Lower leg skin (tissue), 4 donors: Measurements from ENCODE around the gene GALNS. TPM values are rescaled to one million over a fixed set of nuclear protein-coding genes. Genes with fewer than 3 reads are reported as not detected.

ENCODE experiments used
- DNase-seq, 2 donors: peaks; one replicate each; pipeline ENCODE4 v3.0.0-alpha.2; 2019; ENCODE audit warnings: low spot score in 2 of 2
- H3K4me3 ChIP-seq: fragments of 200-600 bp; sonication (generic); 2 replicates; pipeline ENCODE4 v1.5.1; 2017; ENCODE audit warnings: mild to moderate bottlenecking, low read depth; ENCODE audit not compliant: poor library complexity, severe bottlenecking
- POLR2A ChIP-seq, 2 donors: fragments of 450-650 bp; IDR thresholded peaks; one replicate each; pipeline ENCODE4 v1.6.1; 2016 to 2017; ENCODE audit warnings: antibody characterized with exemption in 2 of 2, mild to moderate bottlenecking in 1 of 2, moderate library complexity in 1 of 2
- WGBS, 2 donors: methylation state at CpG; one replicate each; pipeline ENCODE4 v1.1.5; 2018; 5-methylcytosine and 5-hydroxymethylcytosine counted together
- intact Hi-C: fragments of 100-400 bp; cut with DNase I; formaldehyde crosslinking; loops from one replicate; pipeline ENCODE4 v1.15.0; 2023; ENCODE audit warnings: low total_unique reads
- total RNA-seq, 4 donors: library from RNA; depleted of rRNA; stranded (reverse); fragments of >200 nt; gene quantifications; one replicate each; pipeline ENCODE4 v1.1.0, GENCODE V29; 2016
- TF ChIP-seq, protein P1 (sequence below), 3 donors: fragments of 450-650 bp; IDR thresholded peaks; one replicate each; pipeline ENCODE4 v1.5.1; 2016; ENCODE audit warnings: antibody characterized with exemption in 3 of 3, mild to moderate bottlenecking in 3 of 3, moderate library complexity in 2 of 3

GALNS gene
- total RNA-seq, 4 donors from 2014 or later, result 17.3 to 45.6 (median 37.3) TPM

DNA sequence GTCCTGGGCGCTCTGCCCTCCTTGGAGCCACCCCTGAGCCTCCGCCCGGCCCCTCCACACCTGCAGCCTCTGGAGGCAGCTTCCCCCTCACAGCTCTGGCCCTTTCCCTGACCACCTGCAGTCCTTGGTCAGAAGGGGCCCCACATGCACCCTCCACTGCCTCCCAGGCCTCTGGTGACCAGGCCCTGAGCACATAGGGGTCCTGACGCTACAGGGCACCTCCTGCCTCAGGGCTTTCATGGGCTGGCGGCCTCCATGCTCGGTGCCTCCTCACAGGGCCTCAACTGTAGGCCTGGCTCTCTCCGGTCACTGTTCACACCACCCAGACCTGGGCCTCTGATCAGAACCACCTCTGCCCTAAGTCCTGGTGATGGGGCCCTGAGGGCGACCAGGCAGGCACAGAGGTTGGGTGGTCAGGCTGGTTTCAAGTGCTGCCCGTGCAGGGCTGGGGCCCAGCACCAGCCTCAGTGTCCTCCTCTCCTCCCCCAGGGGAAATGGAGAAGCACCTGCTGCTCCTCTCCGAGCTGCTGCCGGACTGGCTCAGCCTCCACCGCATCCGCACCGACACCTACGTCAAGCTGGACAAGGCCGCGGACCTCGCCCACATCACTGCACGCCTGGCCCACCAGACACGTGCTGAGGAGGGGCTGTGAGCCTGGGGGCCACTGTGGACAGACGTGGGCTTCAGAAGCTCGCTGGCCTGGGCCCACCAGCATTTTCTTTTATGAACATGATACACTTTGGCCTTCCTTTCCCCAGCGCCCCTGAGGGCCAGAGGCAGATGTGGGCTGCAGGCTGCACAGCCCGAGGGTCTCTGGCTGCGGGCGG, 48.9 kb downstream of the GALNS start:
- TF ChIP-seq, protein P1, sequence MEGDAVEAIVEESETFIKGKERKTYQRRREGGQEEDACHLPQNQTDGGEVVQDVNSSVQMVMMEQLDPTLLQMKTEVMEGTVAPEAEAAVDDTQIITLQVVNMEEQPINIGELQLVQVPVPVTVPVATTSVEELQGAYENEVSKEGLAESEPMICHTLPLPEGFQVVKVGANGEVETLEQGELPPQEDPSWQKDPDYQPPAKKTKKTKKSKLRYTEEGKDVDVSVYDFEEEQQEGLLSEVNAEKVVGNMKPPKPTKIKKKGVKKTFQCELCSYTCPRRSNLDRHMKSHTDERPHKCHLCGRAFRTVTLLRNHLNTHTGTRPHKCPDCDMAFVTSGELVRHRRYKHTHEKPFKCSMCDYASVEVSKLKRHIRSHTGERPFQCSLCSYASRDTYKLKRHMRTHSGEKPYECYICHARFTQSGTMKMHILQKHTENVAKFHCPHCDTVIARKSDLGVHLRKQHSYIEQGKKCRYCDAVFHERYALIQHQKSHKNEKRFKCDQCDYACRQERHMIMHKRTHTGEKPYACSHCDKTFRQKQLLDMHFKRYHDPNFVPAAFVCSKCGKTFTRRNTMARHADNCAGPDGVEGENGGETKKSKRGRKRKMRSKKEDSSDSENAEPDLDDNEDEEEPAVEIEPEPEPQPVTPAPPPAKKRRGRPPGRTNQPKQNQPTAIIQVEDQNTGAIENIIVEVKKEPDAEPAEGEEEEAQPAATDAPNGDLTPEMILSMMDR (IDR thresholded peaks at IDR 0.05), result no peak
- no peak for TF ChIP-seq POLR2A (IDR thresholded peaks at IDR 0.05)
- WGBS, 2 donors, result 89% methylated on average over 9 to 23 of the region's 26 CpGs
- no peak for DNase-seq
- no peak overlapping the region for H3K4me3 ChIP-seq
- intact Hi-C loops, result no loop called here

DNA sequence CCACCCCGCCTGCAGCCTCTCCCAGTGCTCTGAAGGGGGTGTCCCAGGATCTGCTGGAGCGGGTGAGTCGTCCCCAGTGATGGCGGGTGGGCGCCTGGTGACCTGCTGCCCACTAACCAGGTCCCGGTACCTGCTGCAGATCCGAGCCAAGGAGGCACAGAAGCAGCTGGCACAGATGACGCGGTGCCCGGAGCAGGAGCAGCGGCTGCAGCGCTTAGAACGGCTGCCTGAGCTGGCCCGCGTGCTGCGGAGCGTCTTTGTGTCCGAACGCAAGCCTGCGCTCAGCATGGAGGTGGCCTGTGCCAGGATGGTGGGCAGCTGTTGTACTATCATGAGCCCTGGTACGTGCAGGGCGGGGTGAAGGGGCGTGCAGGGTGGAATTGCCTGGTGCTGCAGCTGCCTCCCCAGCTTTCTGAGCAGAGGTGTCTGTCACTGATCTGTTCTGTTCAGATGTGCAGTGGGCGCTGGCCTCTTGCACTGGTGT, 49.6 kb downstream of the GALNS start:
- no peak overlapping the region for H3K4me3 ChIP-seq
- TF ChIP-seq POLR2A (IDR thresholded peaks at IDR 0.05), result no peak
- TF ChIP-seq, protein P1 (IDR thresholded peaks at IDR 0.05), result no peak
- WGBS, 2 donors, result 75 to 79% methylated on average over 17 to 24 of the region's 24 CpGs
- no peak for DNase-seq
- intact Hi-C loops, result no loop called here

DNA sequence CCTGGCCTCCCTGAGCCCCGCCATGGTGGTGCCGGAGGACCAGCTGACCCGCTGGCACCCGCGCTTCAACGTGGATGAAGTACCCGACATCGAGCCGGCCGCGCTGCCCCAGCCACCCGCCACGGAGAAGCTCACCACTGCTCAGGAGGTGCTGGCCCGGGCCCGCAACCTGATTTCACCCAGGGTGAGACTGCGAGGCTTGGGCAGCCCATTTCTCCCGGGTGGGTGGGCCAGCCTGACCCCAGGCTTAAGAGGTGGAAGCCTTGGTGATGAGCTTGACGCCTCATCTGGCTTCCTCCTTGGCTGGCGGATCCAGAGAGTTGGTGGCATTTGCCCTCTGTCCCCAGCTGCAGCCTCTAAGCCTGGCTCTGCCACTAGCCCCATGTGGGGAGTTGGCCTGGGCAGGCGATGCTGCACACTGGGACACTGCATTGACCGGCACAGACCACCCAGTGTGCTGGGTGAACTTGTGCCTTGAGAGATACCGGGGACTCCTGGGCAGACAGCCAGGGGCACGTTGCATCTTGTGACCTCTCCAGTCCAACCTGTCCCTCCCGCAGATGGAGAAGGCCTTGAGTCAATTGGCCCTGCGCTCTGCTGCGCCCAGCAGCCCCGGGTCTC, 50.1 kb downstream of the GALNS start:
- DNase-seq, result no peak
- 84 to 90% methylated on average over 21 to 26 of the region's 27 CpGs for WGBS, 2 donors
- no peak overlapping the region for H3K4me3 ChIP-seq
- TF ChIP-seq, protein P1 (IDR thresholded peaks at IDR 0.05), result no peak
- no peak for TF ChIP-seq POLR2A (IDR thresholded peaks at IDR 0.05)
- intact Hi-C loops, result no loop called here

DNA sequence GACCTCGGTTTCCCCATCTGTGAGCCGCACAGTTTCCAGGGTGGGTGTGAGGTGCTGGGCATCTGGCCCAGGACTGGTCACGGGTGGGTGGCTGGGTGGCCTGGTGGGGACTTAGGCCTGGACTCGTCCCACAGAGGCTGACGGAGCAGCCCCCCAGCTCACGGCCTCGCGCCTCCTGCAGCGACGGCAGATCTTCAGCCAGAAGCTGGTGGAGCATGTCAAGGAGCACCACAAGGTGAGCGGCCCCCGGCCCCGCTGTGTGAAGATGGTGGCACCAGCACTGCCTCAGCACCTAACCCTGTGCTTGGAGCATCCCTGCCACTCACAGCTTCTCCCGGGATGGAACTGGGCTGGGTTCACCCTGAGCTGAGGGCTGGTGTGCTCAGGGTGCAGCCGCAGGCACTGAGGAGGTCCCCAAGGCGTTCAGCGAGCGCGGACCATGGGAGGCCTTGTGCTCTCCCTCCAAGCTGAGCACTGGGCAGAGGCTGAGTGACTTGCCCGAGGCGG, 50.8 kb downstream of the GALNS start:
- 86 to 94% methylated on average over 5 to 11 of the region's 21 CpGs for WGBS, 2 donors
- intact Hi-C loops, result no loop called here
- no peak overlapping the region for H3K4me3 ChIP-seq
- no peak for TF ChIP-seq POLR2A (IDR thresholded peaks at IDR 0.05)
- DNase-seq, result no peak

DNA sequence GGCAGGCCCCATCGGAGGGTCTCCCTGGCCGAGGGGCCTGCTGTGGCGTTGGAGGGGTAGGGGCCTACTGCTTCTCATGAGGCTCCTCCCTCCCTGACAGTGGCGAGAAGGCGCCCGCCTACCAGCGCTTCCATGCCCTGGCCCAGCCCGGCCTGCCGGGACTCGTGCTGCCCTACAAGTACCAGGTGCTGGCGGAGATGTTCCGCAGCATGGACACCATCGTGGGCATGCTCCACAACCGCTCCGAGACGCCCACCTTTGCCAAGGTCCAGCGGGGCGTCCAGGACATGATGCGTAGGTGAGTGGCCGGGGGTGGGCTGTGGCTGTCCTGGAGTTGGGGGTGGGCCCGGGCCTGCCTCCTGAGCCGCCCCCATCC, 51.4 kb downstream of the GALNS start:
- intact Hi-C loops, result no loop called here
- H3K4me3 ChIP-seq, result no peak overlapping the region
- WGBS, 2 donors, result 59 to 83% methylated on average over 6 to 18 of the region's 22 CpGs
- TF ChIP-seq, protein P1 (IDR thresholded peaks at IDR 0.05), result no peak
- TF ChIP-seq POLR2A (IDR thresholded peaks at IDR 0.05), result no peak
- peak in 1 of 2 donors; percentile 85 for DNase-seq
